ENCODE measurements around the gene PRDM16. TPM values are rescaled to one million over a fixed set of nuclear protein-coding genes. Genes with fewer than 3 reads are reported as not detected.

PRDM16 gene
- total and polyA plus RNA-seq, 2 of the 13 experiments (the other 11 are each of a cell fraction or from before 2014, with no cell fraction given), result 0.15 to 0.81 TPM

DNA sequence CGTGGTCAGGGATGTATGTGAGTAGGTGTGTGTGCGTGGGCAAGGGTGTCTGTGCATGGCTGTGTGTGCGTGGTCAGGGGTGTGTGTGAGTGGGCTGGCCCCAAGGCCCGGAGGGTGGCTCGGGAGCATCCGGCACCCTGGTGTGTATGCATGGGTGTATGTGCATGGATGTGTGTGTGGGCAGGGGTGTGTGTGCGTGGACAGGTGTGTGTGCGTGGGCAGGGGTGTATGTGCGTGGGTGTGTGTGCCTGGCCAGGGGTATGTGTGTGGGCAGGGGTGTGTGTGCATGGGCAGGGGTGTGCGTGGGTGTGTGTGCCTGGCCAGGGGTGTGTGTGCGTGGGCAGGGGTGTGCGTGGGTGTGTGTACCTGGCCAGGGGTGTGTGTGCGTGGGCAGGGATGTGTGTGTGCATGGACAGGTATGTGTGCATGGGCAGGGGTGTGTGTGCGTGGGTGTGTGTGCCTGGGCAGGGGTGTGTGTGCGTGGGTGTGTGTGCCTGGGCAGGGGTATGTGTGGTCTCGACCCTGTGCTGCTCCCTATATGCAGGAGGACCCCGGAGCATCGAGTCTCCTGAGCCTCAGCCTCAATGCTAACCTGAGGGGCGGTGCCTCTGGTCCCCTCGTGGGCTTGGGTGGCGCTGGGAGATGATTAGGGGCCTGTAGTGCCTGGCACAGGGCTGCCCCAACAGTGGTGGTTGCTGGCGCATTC is 401.8 kb downstream of the PRDM16 start (continued):
- TF ChIP-seq ZBTB39 (CRISPR knock-in tag; IDR thresholded peaks at IDR 0.05), result 0 out of 2 replicates have a peak, but pooled peaks have one; percentile 7
- no peak for TF ChIP-seq CBFB (CRISPR knock-in tag; IDR thresholded peaks at IDR 0.05)
- TF ChIP-seq ZNF512 (CRISPR knock-in tag; IDR thresholded peaks at IDR 0.05), result no peak
- TF ChIP-seq TFDP2 (CRISPR knock-in tag; IDR thresholded peaks at IDR 0.05), result no peak
- 0 out of 2 replicates have a peak, but pooled peaks have one; percentile 54 for TF ChIP-seq MXD1 (CRISPR knock-in tag; IDR thresholded peaks at IDR 0.05)
- no peak for TF ChIP-seq NFYB (CRISPR knock-in tag; IDR thresholded peaks at IDR 0.05)
- no peak for TF ChIP-seq ZNF703 (CRISPR knock-in tag; IDR thresholded peaks at IDR 0.05; ENCODE audit: borderline replicate concordance)
- TF ChIP-seq KAT8 (CRISPR knock-in tag; IDR thresholded peaks at IDR 0.05), result no peak
- TF ChIP-seq ARID5B (CRISPR knock-in tag; IDR thresholded peaks at IDR 0.05), result no peak
- TF ChIP-seq TARDBP (CRISPR knock-in tag; IDR thresholded peaks at IDR 0.05), result no peak
- TF ChIP-seq ZNF749 (CRISPR knock-in tag; IDR thresholded peaks at IDR 0.05; ENCODE audit: borderline replicate concordance), result no peak
- no peak for TF ChIP-seq ZNF574 (CRISPR knock-in tag; IDR thresholded peaks at IDR 0.05)
- no peak for TF ChIP-seq IRX3 (CRISPR knock-in tag; IDR thresholded peaks at IDR 0.05; ENCODE audit: borderline replicate concordance, low read depth)
- TF ChIP-seq ARNT2 (CRISPR knock-in tag; IDR thresholded peaks at IDR 0.05; ENCODE audit: low read depth), result no peak
- TF ChIP-seq ZFYVE20 (CRISPR knock-in tag; IDR thresholded peaks at IDR 0.05; ENCODE audit: borderline replicate concordance, low read depth), result no peak
- no peak for TF ChIP-seq TRIM24 (CRISPR knock-in tag; IDR thresholded peaks at IDR 0.05)
